Effector memory CD8-positive, alpha-beta T cell (primary cell): Measurements from ENCODE around the gene C5orf15.

Source experiments
- ATAC-seq: fragments of 150-1000 bp; cut with Tn5 transposase; replicated peaks from 2 replicates; pipeline ENCODE4 v1.10.0; 2021; ENCODE audit warnings: mild to moderate bottlenecking, moderate library complexity
- DNase-seq, 3 experiments: peaks; one replicate each; pipeline ENCODE4 v3.0.0; 2021
- H3K27ac Mint-ChIP-seq, 2 donors: one replicate each; pipeline ENCODE4 v1.8.0; 2022; ENCODE audit warnings: mild to moderate bottlenecking in 2 of 2, mixed read lengths in 2 of 2, moderate library complexity in 2 of 2
- H3K27me3 Mint-ChIP-seq, 2 donors: one replicate each; pipeline ENCODE4 v1.8.0; 2022; ENCODE audit warnings: mixed read lengths in 2 of 2
- H3K36me3 Mint-ChIP-seq: one replicate; pipeline ENCODE4 v1.8.0; 2022; ENCODE audit warnings: mild to moderate bottlenecking, moderate library complexity, mixed read lengths; ENCODE audit not compliant: insufficient read depth
- H3K4me1 Mint-ChIP-seq, 2 donors: one replicate each; pipeline ENCODE4 v1.8.0; 2022; ENCODE audit warnings: low read depth in 2 of 2, mixed read lengths in 2 of 2
- H3K4me3 Mint-ChIP-seq, 2 donors: one replicate each; pipeline ENCODE4 v1.8.0; 2022; ENCODE audit warnings: mild to moderate bottlenecking in 2 of 2, mixed read lengths in 2 of 2, moderate library complexity in 2 of 2
- H3K9me3 Mint-ChIP-seq, 2 donors: one replicate each; pipeline ENCODE4 v1.8.0; 2022; ENCODE audit warnings: mixed read lengths in 2 of 2
- total RNA-seq, 9 experiments: gene quantifications; one replicate each; lab custom pipeline; 2026; lab: John Stamatoyannopoulos, UW

The C5orf15 gene
- total RNA-seq, result 15.5 to 47.2 (median 33.9) reads per million in 9 experiments

GRCh38 chr5:133968204-133968980 is at the start of gene C5orf15:
TSS of gene C5orf15 (minus strand) at chr5:133968625. CDS start at chr5:133968584, 41 bp downstream.
- Mint-ChIP-seq H3K27me3 (no peaks in the 10 kb centered on the region), H3K9me3 (no peaks in the 10 kb centered on the region), H3K4me1 (peaks cover 23 to 36% of the 10 kb centered on the region in 2 donors), H3K36me3 (peaks cover 20% of the 10 kb centered on the region), H3K4me3 (peak within 1 kb of the TSS; percentile 99 to 100), H3K27ac (peak within 1 kb of the TSS; percentile 98 to 100)
- DNase-seq (peak; percentile 85 to 89 (median 86)), ATAC-seq (peak; percentile 95)

- no peak overlapping the region for H3K27ac Mint-ChIP-seq
- no peaks in the 10 kb centered on the region for H3K9me3 Mint-ChIP-seq
- ATAC-seq, result no peak
- no peak overlapping the region for H3K4me3 Mint-ChIP-seq
- no peak for DNase-seq
- peaks cover 23 to 27% of the 10 kb centered on the region in 2 donors for H3K27me3 Mint-ChIP-seq
- peaks cover 27% of the 10 kb centered on the region for H3K36me3 Mint-ChIP-seq
- H3K4me1 Mint-ChIP-seq, result peaks cover 6 to 13% of the 10 kb centered on the region in 2 donors
Measured at GRCh38 chr5:134008266-134008749, 39.9 kb upstream of the C5orf15 start.

GRCh38 chr5:134007581-134008265 is 39.3 kb upstream of the C5orf15 start:
- no peaks in the 10 kb centered on the region for H3K9me3 Mint-ChIP-seq
- ATAC-seq (no peak), DNase-seq (no peak)
- peaks cover 11 to 18% of the 10 kb centered on the region in 2 donors for H3K4me1 Mint-ChIP-seq
- H3K27ac Mint-ChIP-seq, result no peak overlapping the region
- H3K36me3 Mint-ChIP-seq, result peaks cover 27% of the 10 kb centered on the region
- H3K27me3 Mint-ChIP-seq, result peaks cover 17 to 21% of the 10 kb centered on the region in 2 donors
- no peak overlapping the region for H3K4me3 Mint-ChIP-seq

- DNase-seq (no peak), ATAC-seq (no peak)
- Mint-ChIP-seq H3K27ac (peak overlapping the region; percentile 95 to 96), H3K9me3 (no peaks in the 10 kb centered on the region), H3K4me1 (peaks cover 25 to 31% of the 10 kb centered on the region in 2 donors), H3K4me3 (peak overlapping the region; percentile 77 to 86), H3K27me3 (peaks cover 2 to 5% of the 10 kb centered on the region in 2 donors), H3K36me3 (peaks cover 32% of the 10 kb centered on the region)
Measured at GRCh38 chr5:134006115-134006514, 37.7 kb upstream of the C5orf15 start.

GRCh38 chr5:134005417-134006061 is 37.1 kb upstream of the C5orf15 start:
- H3K27ac Mint-ChIP-seq, result peak overlapping the region; percentile 95 to 96
- DNase-seq, result no peak
- H3K4me3 Mint-ChIP-seq, result peak overlapping the region; percentile 77 to 86
- H3K9me3 Mint-ChIP-seq, result no peaks in the 10 kb centered on the region
- H3K36me3 Mint-ChIP-seq, result peaks cover 35% of the 10 kb centered on the region
- no peak for ATAC-seq
- peaks cover 30 to 34% of the 10 kb centered on the region in 2 donors for H3K4me1 Mint-ChIP-seq
- H3K27me3 Mint-ChIP-seq, result no peaks in the 10 kb centered on the region

- DNase-seq (peak; percentile 82 to 85 (median 84)), ATAC-seq (peak; percentile 71)
- Mint-ChIP-seq H3K4me3 (peak within 1 kb of the TSS; percentile 77 to 86), H3K36me3 (peaks cover 41% of the 10 kb centered on the region), H3K27me3 (no peaks in the 10 kb centered on the region), H3K9me3 (no peaks in the 10 kb centered on the region), H3K4me1 (peaks cover 30 to 41% of the 10 kb centered on the region in 2 donors), H3K27ac (peak within 1 kb of the TSS; percentile 95 to 96)
Measured at GRCh38 chr5:134004626-134005416, 36.4 kb upstream of the C5orf15 start, which contains the start of gene VDAC1. TSS of gene VDAC1 (minus strand) at chr5:134004975. CDS start at chr5:133993012, 11,963 bp downstream.

GRCh38 chr5:134003817-134004625 is 35.6 kb upstream of the C5orf15 start:
- DNase-seq, result peak; percentile 22 to 33 (median 23)
- H3K27ac Mint-ChIP-seq, result peak overlapping the region; percentile 95 to 96
- H3K36me3 Mint-ChIP-seq, result peaks cover 41% of the 10 kb centered on the region
- H3K4me3 Mint-ChIP-seq, result peak overlapping the region; percentile 77 to 86
- peaks cover 38 to 46% of the 10 kb centered on the region in 2 donors for H3K4me1 Mint-ChIP-seq
- no peaks in the 10 kb centered on the region for H3K9me3 Mint-ChIP-seq
- no peaks in the 10 kb centered on the region for H3K27me3 Mint-ChIP-seq
- peak; percentile 4 for ATAC-seq

GRCh38 chr5:134003064-134003816 is 34.8 kb upstream of the C5orf15 start:
- Mint-ChIP-seq H3K27me3 (no peaks in the 10 kb centered on the region), H3K27ac (peak overlapping the region; percentile 95 to 96), H3K9me3 (no peaks in the 10 kb centered on the region), H3K4me3 (peak overlapping the region; percentile 77 to 78), H3K36me3 (peaks cover 46% of the 10 kb centered on the region), H3K4me1 (peaks cover 42 to 49% of the 10 kb centered on the region in 2 donors)
- DNase-seq (no peak), ATAC-seq (no peak)

GRCh38 chr5:134001938-134002731 is 33.7 kb upstream of the C5orf15 start:
- DNase-seq, result no peak
- Mint-ChIP-seq H3K27me3 (no peaks in the 10 kb centered on the region), H3K36me3 (peaks cover 46% of the 10 kb centered on the region), H3K9me3 (no peaks in the 10 kb centered on the region), H3K4me3 (peak overlapping the region; percentile 39 to 77), H3K4me1 (peaks cover 46 to 52% of the 10 kb centered on the region in 2 donors), H3K27ac (peak overlapping the region in 1 of 2 donors; percentile 95)
- no peak for ATAC-seq

GRCh38 chr5:134000696-134001453 is 32.5 kb upstream of the C5orf15 start:
- Mint-ChIP-seq H3K4me3 (peak overlapping the region in 1 of 2 donors; percentile 43), H3K9me3 (no peaks in the 10 kb centered on the region), H3K27me3 (no peaks in the 10 kb centered on the region), H3K36me3 (peaks cover 40% of the 10 kb centered on the region), H3K27ac (no peak overlapping the region), H3K4me1 (peaks cover 50 to 51% of the 10 kb centered on the region in 2 donors)
- no peak for ATAC-seq
- DNase-seq, result no peak
